ENCODE measurements around the gene RBM17.

DNA sequence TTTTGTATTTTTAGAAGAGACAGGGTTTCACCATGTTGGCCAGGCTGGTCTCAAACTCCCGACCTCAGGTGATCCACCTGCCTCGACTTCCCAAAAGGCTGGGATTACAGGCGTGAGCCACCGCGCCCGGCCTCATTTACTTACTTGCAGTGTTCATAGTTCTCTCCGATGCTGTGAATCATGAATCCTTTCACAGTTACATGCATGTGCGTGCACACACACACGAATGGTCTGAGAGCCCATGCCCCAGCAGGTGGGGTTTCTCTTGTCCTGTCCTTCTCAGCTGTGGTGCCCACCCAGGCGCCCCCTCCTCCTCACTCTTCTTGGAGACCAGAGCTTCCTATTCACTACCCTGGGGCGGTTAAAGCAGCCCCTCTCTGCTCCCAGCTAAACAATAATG is 50.6 kb downstream of the RBM17 start:
- TF ChIP-seq CTCF (IDR thresholded peaks at IDR 0.05) (no peak), POLR2A (IDR thresholded peaks at IDR 0.05) (no peak)
